Loucy (cell line): Measurements from ENCODE around the gene WIPF2.

Source experiments
- H2AFZ ChIP-seq: fragments of 200-600 bp; sonication (generic); 2 replicates; pipeline ENCODE4 v1.6.0; 2016; ENCODE audit warnings: antibody characterized with exemption, mild to moderate bottlenecking, low read length, moderate library complexity
- H3F3A ChIP-seq: fragments of 200-600 bp; 2 replicates; pipeline ENCODE4 v1.6.0; 2016; ENCODE audit warnings: antibody characterized with exemption, low read depth, mild to moderate bottlenecking
- H3K27me3 ChIP-seq: fragments of 200-600 bp; sonication (generic); 2 replicates; pipeline ENCODE4 v1.6.1; 2014; ENCODE audit warnings: low read length, mild to moderate bottlenecking; ENCODE audit not compliant: insufficient read depth, poor library complexity, severe bottlenecking
- H3K36me3 ChIP-seq: fragments of 200-600 bp; sonication (generic); 2 replicates; pipeline ENCODE4 v1.6.1; 2016; ENCODE audit warnings: low read length; ENCODE audit not compliant: insufficient read depth
- H3K4me1 ChIP-seq: fragments of 200-600 bp; sonication (generic); 2 replicates; pipeline ENCODE4 v1.5.1; 2014; ENCODE audit warnings: low read length, mild to moderate bottlenecking; ENCODE audit not compliant: insufficient read depth, poor library complexity, severe bottlenecking
- H3K4me2 ChIP-seq: fragments of 200-600 bp; sonication (generic); 2 replicates; pipeline ENCODE4 v1.6.0; 2014; ENCODE audit warnings: antibody characterized with exemption, low read length, low read depth, mild to moderate bottlenecking; ENCODE audit not compliant: poor library complexity, severe bottlenecking
- H3K4me3 ChIP-seq: fragments of 200-600 bp; sonication (generic); 2 replicates; pipeline ENCODE4 v1.5.1; 2014; ENCODE audit warnings: low read length, mild to moderate bottlenecking, mixed read lengths; ENCODE audit not compliant: poor library complexity, severe bottlenecking
- H3K79me2 ChIP-seq: fragments of 200-600 bp; sonication (generic); 2 replicates; pipeline ENCODE4 v1.6.1; 2014; ENCODE audit warnings: low read length; ENCODE audit not compliant: insufficient read depth
- H3K9ac ChIP-seq: fragments of 200-600 bp; sonication (generic); 2 replicates; pipeline ENCODE4 v1.6.0; 2014; ENCODE audit warnings: mild to moderate bottlenecking, low read depth, low read length, moderate library complexity; ENCODE audit not compliant: poor library complexity, severe bottlenecking
- H3K9me2 ChIP-seq: fragments of 200-600 bp; sonication (generic); replicated peaks from 2 replicates; pipeline ENCODE4 v1.6.1; 2016; ENCODE audit warnings: low read depth, low read length, mixed read lengths
- H3K9me3 ChIP-seq: fragments of 200-600 bp; sonication (generic); 2 replicates; pipeline ENCODE4 v1.6.1; 2014; ENCODE audit warnings: mild to moderate bottlenecking, antibody characterized with exemption, low read length, low read depth; ENCODE audit not compliant: insufficient read depth
- H4K20me1 ChIP-seq: fragments of 200-600 bp; sonication (generic); 2 replicates; pipeline ENCODE4 v1.6.0; 2014; ENCODE audit warnings: antibody characterized with exemption, low read length, mild to moderate bottlenecking; ENCODE audit not compliant: insufficient read depth, poor library complexity, severe bottlenecking
- EZH2phosphoT487 ChIP-seq: fragments of 200-600 bp; IDR thresholded peaks from 2 replicates; pipeline ENCODE4 v1.6.1; 2018; ENCODE audit warnings: antibody characterized with exemption, mild to moderate bottlenecking, moderate library complexity, borderline replicate concordance
- TF ChIP-seq, protein P1 (sequence below): fragments of 200-600 bp; sonication (generic); conservative IDR thresholded peaks from 2 replicates; pipeline ENCODE4 v1.5.1; 2014; ENCODE audit warnings: mild to moderate bottlenecking, antibody characterized with exemption, low read length

The WIPF2 gene

DNA sequence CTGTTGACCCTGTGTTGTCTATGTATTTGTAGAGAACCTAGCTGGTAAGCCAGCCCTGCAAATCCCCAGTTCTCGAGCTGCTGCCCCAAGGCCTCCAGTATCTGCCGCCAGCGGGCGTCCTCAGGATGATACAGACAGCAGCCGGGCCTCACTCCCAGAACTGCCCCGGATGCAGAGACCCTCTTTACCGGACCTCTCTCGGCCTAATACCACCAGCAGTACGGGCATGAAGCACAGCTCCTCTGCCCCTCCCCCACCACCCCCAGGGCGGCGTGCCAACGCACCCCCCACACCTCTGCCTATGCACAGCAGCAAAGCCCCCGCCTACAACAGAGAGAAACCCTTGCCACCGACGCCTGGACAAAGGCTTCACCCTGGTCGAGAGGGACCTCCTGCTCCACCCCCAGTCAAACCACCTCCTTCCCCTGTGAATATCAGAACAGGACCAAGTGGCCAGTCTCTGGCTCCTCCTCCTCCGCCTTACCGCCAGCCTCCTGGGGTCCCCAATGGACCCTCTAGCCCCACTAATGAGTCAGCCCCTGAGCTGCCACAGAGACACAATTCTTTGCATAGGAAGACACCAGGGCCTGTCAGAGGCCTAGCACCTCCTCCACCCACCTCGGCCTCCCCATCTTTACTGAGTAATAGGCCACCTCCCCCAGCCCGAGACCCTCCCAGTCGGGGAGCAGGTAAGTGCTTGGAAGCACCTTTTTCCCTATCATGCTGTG, 45.5 kb downstream of the WIPF2 start:
- Histone ChIP-seq H3K9me2 (no peaks in the 10 kb centered on the region), H3K79me2 (no peaks in the 10 kb centered on the region), H3K4me1 (no peaks in the 10 kb centered on the region), H4K20me1 (no peaks in the 10 kb centered on the region), H3K9ac (no peak overlapping the region), H2AFZ (no peak overlapping the region), H3F3A (no peaks in the 10 kb centered on the region), H3K4me2 (no peak overlapping the region), H3K27me3 (no peaks in the 10 kb centered on the region), H3K36me3 (peaks cover 77% of the 10 kb centered on the region; the same call in 1 of the 2 replicates), H3K4me3 (no peak overlapping the region), H3K9me3 (no peaks in the 10 kb centered on the region)
- TF ChIP-seq, protein P1, sequence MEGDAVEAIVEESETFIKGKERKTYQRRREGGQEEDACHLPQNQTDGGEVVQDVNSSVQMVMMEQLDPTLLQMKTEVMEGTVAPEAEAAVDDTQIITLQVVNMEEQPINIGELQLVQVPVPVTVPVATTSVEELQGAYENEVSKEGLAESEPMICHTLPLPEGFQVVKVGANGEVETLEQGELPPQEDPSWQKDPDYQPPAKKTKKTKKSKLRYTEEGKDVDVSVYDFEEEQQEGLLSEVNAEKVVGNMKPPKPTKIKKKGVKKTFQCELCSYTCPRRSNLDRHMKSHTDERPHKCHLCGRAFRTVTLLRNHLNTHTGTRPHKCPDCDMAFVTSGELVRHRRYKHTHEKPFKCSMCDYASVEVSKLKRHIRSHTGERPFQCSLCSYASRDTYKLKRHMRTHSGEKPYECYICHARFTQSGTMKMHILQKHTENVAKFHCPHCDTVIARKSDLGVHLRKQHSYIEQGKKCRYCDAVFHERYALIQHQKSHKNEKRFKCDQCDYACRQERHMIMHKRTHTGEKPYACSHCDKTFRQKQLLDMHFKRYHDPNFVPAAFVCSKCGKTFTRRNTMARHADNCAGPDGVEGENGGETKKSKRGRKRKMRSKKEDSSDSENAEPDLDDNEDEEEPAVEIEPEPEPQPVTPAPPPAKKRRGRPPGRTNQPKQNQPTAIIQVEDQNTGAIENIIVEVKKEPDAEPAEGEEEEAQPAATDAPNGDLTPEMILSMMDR, result no peak
- no peak for TF ChIP-seq EZH2phosphoT487

DNA sequence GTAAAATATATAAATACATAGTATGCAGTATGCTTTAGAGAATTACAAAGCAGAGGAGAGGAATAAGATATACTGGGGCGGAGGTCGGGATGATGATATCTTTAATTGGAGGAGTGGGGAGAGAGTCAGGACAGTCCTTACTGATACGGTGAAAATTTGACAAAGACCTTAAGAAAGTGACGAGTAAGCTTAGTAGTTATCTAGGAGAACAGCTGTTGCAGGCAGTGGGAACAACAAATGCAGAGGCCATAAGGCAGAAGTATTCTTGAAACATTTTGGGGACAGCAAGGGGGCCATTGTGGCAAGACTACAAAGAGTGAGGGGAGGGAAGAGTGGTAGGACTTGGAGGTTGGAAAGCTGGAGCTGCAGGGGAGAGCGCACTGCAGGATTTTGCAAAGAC, 46.2 kb downstream of the WIPF2 start:
- Histone ChIP-seq H3K36me3 (peaks cover 70% of the 10 kb centered on the region; the same call in 1 of the 2 replicates), H4K20me1 (no peaks in the 10 kb centered on the region), H3K4me2 (no peak overlapping the region), H3K27me3 (no peaks in the 10 kb centered on the region), H3K4me3 (no peak overlapping the region), H3K79me2 (no peaks in the 10 kb centered on the region), H3K9me3 (no peaks in the 10 kb centered on the region), H3K4me1 (no peaks in the 10 kb centered on the region), H3K9me2 (no peaks in the 10 kb centered on the region), H2AFZ (no peak overlapping the region), H3F3A (no peaks in the 10 kb centered on the region), H3K9ac (no peak overlapping the region)
- TF ChIP-seq, protein P1, result no peak
- TF ChIP-seq EZH2phosphoT487, result no peak

DNA sequence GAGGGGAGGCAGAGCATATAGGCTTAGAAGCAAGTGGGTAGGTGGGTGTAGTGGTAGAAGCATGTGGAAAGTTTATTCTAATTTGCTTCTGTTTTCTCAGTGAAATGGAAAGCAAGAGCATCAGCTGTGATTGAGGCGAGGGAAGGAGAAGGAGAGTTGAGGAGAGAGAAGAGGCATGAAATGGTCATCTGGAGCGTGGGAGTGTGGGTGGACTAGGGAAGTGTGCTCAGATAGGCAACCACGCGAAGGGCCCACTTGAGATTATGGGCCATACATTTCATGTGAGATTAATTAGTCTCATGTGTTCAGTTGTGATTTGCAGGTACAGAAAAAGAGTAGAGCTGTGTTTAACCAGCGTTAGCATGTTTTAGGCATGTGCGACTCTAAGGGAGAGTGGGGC, 47.8 kb downstream of the WIPF2 start:
- Histone ChIP-seq H3K36me3 (peaks cover 72% of the 10 kb centered on the region; the same call in 1 of the 2 replicates), H2AFZ (no peak overlapping the region), H3K9me3 (no peaks in the 10 kb centered on the region), H3K9me2 (no peaks in the 10 kb centered on the region), H3K4me3 (no peak overlapping the region), H3K4me1 (no peaks in the 10 kb centered on the region), H3K27me3 (no peaks in the 10 kb centered on the region), H4K20me1 (no peaks in the 10 kb centered on the region), H3K9ac (no peak overlapping the region), H3K79me2 (no peaks in the 10 kb centered on the region), H3K4me2 (no peak overlapping the region), H3F3A (no peaks in the 10 kb centered on the region)
- TF ChIP-seq, protein P1, result no peak
- no peak for TF ChIP-seq EZH2phosphoT487
